Measurements from ENCODE around the gene C1RL. TPM values are rescaled to one million over a fixed set of nuclear protein-coding genes. Genes with fewer than 3 reads are reported as not detected.

C1RL gene
- total RNA-seq, 1 experiment from 2014 or later: 8.9 TPM

DNA sequence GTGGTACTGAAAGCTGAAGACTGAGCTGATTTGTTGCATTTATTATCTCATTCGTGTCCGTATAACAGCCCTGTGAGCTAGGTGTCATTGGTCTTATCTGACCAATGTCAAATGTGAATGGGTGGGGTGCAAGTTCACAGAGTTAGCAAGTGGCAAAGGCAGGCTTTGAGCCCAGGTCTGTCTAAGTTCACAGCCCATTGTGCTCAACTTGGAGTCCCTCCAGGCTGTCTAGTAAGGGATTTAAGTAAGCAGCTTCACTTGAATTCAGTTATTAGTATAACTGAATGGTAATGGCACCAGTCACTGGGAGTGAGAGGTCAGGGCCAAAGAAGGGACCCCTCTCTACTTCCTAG is 40.0 kb downstream of the C1RL start:
- no peaks in the 10 kb centered on the region for H3K79me2 ChIP-seq (ENCODE audit: low read length)
- ChIA-PET CTCF (no interaction called here), POLR2A (ENCODE audit: unreplicated experiment) (interaction anchor here (0.7 kb wide), 1 partner anchor 91 kb away, joined by 5 read pairs; no protein-coding TSS in a partner anchor)
- no peak overlapping the region for H3K27ac ChIP-seq (ENCODE audit: low read length)
- TF ChIP-seq EZH2 (IDR thresholded peaks at IDR 0.05; ENCODE audit: low read length, unreplicated experiment) (no peak), EZH2phosphoT487 (IDR thresholded peaks at IDR 0.05; ENCODE audit: borderline replicate concordance, low read length) (no peak)
- TF ChIP-seq, protein P1, sequence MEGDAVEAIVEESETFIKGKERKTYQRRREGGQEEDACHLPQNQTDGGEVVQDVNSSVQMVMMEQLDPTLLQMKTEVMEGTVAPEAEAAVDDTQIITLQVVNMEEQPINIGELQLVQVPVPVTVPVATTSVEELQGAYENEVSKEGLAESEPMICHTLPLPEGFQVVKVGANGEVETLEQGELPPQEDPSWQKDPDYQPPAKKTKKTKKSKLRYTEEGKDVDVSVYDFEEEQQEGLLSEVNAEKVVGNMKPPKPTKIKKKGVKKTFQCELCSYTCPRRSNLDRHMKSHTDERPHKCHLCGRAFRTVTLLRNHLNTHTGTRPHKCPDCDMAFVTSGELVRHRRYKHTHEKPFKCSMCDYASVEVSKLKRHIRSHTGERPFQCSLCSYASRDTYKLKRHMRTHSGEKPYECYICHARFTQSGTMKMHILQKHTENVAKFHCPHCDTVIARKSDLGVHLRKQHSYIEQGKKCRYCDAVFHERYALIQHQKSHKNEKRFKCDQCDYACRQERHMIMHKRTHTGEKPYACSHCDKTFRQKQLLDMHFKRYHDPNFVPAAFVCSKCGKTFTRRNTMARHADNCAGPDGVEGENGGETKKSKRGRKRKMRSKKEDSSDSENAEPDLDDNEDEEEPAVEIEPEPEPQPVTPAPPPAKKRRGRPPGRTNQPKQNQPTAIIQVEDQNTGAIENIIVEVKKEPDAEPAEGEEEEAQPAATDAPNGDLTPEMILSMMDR (conservative IDR thresholded peaks at IDR 0.05; ENCODE audit: low read depth, low read length): no peak
- no peaks in the 10 kb centered on the region for H3K9me2 ChIP-seq (replicated peaks; ENCODE audit: low read length)
- H3K27me3 ChIP-seq (ENCODE audit: low read length): peaks cover 17% of the 10 kb centered on the region; the same call in 1 of the 2 replicates
- ATAC-seq (no peak), DNase-seq (no peak)
- BruUV-seq (replicated peaks): no TSS peak
- H2AFZ ChIP-seq (ENCODE audit: low read length): no peak overlapping the region
- no peaks in the 10 kb centered on the region for H3K9me3 ChIP-seq (ENCODE audit: low read length)
- H4K20me1 ChIP-seq (ENCODE audit: low read length): no peaks in the 10 kb centered on the region
- H3K4me3 ChIP-seq (ENCODE audit: low read length): no peak overlapping the region
- no peaks in the 10 kb centered on the region for H3K4me1 ChIP-seq (ENCODE audit: insufficient read depth, low read length)
- H3K4me2 ChIP-seq (ENCODE audit: low read length): no peak overlapping the region
- intact Hi-C loops (cut with micrococcal nuclease): no loop called here
- H3K9ac ChIP-seq (ENCODE audit: low read length): no peak overlapping the region
- no peaks in the 10 kb centered on the region for H3K36me3 ChIP-seq (ENCODE audit: low read depth, low read length)
- H3F3A ChIP-seq (ENCODE audit: low read length, unreplicated experiment): no peaks in the 10 kb centered on the region

DNA sequence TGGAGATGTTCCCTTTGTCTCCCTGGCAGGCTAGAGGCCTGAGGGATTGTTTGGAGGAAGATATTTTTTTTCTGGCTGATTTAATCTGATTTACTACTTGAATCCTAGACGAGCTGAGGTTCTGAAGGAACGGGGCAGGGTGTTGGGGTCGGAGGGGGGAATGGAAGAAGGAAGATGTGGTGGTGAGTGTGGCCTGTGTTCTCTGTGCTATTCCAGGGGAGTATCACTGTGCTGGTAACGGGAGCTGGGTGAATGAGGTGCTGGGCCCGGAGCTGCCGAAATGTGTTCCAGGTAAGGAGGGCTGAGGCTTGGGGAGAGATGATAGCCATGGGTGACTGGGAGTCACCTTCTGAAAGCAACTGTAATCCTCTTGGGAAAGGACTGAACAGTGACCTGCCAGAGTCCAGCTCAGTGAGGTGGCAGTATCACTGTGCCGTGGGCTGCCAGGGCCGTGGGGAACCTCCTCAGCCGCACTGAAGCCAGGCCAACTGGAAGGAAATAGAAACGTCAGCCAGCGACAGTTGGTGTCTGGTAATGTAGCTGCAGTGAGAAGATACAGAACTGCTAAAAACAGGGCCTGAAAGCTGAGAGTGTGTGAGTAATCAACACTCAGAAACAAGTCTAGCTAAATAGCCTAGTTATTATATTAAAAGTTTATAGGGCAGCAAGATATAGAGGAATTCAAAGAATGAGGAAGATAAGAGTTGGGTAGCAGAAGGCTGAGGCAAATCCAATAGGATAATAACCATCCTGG is 40.6 kb downstream of the C1RL start:
- no peak overlapping the region for H3K4me2 ChIP-seq (ENCODE audit: low read length)

More for the DNA sequence above, 40.6 kb downstream of the C1RL start:
- Histone ChIP-seq H3K9me2 (replicated peaks; ENCODE audit: low read length) (no peaks in the 10 kb centered on the region), H3K36me3 (ENCODE audit: low read depth, low read length) (no peaks in the 10 kb centered on the region), H3K27ac (ENCODE audit: low read length) (no peak overlapping the region), H3F3A (ENCODE audit: low read length, unreplicated experiment) (no peaks in the 10 kb centered on the region), H3K27me3 (ENCODE audit: low read length) (peaks cover 17% of the 10 kb centered on the region; the same call in 1 of the 2 replicates), H2AFZ (ENCODE audit: low read length) (no peak overlapping the region), H3K9ac (ENCODE audit: low read length) (no peak overlapping the region), H3K9me3 (ENCODE audit: low read length) (no peaks in the 10 kb centered on the region), H3K4me3 (ENCODE audit: low read length) (no peak overlapping the region), H4K20me1 (ENCODE audit: low read length) (no peaks in the 10 kb centered on the region), H3K4me1 (ENCODE audit: insufficient read depth, low read length) (no peaks in the 10 kb centered on the region), H3K79me2 (ENCODE audit: low read length) (no peaks in the 10 kb centered on the region)
- POLR2A ChIA-PET (ENCODE audit: unreplicated experiment): no interaction called here
- ATAC-seq (peak; percentile 27; the same call in 1 of the 2 replicates), DNase-seq (no peak)
- CTCF ChIA-PET: no interaction called here
- no TSS peak for BruUV-seq (replicated peaks)
- intact Hi-C loops (cut with micrococcal nuclease): no loop called here
- no peak for TF ChIP-seq EZH2phosphoT487 (IDR thresholded peaks at IDR 0.05; ENCODE audit: borderline replicate concordance, low read length)
- TF ChIP-seq, protein P1 (conservative IDR thresholded peaks at IDR 0.05; ENCODE audit: low read depth, low read length): no peak
- TF ChIP-seq EZH2 (IDR thresholded peaks at IDR 0.05; ENCODE audit: low read length, unreplicated experiment): no peak

Data from PC-3 (cell line).